IPS-NIHi7 (cell line): ENCODE results near the gene LY6G6D.

Experiments used
- DNase-seq: peaks from one replicate; pipeline ENCODE4 v3.0.0; 2012; ENCODE audit warnings: mixed read lengths; ENCODE audit errors: extremely low spot score

The LY6G6D gene

GRCh38 chr6:31715022-31715958 lies at the start of gene LY6G6D:
TSS of gene LY6G6D (plus strand) at chr6:31715348. CDS start at chr6:31715356, 8 bp downstream.
- DNase-seq, result no peak

DNA sequence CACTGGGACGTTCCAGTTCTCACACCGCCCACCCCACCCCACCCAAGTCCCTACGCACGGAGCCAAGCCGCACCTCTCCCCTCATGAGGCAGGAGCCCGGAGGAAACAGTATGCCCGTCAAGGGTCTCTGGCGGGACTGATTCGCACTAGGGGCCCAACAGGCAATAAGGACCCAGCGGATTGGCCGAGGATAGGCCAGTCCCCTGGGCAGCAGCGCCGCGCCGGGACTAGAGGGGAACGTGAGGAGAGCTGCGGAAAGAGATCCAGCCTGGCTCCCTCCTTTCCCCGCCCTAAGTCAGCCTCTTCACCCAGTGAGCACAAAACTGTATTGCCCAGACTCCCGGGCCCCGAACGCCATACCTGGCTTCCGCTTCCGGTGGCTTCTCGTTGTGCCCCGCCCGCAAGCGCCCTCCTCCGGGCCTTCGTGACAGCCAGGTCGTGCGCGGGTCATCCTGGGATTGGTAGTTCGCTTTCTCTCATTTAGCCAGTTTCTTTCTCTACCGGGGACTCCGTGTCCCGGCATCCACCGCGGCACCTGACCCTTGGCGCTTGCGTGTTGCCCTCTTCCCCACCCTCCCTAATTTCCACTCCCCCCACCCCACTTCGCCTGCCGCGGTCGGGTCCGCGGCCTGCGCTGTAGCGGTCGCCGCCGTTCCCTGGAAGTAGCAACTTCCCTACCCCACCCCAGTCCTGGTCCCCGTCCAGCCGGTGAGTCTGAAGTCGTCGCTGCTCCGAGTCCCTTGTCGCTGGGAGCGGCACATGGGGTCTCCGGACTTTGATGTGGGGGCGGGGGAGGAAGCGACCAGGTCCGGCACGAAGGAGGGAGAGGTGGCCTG lies 49.4 kb upstream of the LY6G6D start, which contains the start of gene CSNK2B:
CSNK2B (plus strand) TSS at position 580 of the 836 bp plus-strand sequence. CDS start 752 bp downstream, outside the sequence.
- peak; percentile 96 for DNase-seq

- DNase-seq, result no peak
Observed at GRCh38 chr6:31666337-31666965, 48.7 kb upstream of the LY6G6D start.

DNA sequence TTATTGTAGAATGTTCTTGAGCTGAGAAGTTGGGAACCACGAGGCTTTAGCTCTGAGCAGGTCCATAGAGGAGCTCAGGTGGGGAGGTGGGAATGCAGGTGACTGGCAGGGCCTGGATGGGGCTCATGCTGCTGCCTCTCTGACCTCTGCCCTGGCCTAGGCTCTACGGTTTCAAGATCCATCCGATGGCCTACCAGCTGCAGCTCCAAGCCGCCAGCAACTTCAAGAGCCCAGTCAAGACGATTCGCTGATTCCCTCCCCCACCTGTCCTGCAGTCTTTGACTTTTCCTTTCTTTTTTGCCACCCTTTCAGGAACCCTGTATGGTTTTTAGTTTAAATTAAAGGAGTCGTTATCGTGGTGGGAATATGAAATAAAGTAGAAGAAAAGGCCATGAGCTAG lies 45.5 kb upstream of the LY6G6D start, which contains the start of gene LY6G5B:
LY6G5B (plus strand) TSS at position 301 of the 400 bp plus-strand sequence. CDS start 975 bp downstream, outside the sequence.
- DNase-seq, result no peak

GRCh38 chr6:31676322-31676903 lies 38.7 kb upstream of the LY6G6D start:
- DNase-seq, result no peak

- DNase-seq, result no peak
Observed at GRCh38 chr6:31676904-31677303, 38.2 kb upstream of the LY6G6D start.

- DNase-seq, result no peak
Observed at GRCh38 chr6:31677955-31678354, 37.2 kb upstream of the LY6G6D start.

DNA sequence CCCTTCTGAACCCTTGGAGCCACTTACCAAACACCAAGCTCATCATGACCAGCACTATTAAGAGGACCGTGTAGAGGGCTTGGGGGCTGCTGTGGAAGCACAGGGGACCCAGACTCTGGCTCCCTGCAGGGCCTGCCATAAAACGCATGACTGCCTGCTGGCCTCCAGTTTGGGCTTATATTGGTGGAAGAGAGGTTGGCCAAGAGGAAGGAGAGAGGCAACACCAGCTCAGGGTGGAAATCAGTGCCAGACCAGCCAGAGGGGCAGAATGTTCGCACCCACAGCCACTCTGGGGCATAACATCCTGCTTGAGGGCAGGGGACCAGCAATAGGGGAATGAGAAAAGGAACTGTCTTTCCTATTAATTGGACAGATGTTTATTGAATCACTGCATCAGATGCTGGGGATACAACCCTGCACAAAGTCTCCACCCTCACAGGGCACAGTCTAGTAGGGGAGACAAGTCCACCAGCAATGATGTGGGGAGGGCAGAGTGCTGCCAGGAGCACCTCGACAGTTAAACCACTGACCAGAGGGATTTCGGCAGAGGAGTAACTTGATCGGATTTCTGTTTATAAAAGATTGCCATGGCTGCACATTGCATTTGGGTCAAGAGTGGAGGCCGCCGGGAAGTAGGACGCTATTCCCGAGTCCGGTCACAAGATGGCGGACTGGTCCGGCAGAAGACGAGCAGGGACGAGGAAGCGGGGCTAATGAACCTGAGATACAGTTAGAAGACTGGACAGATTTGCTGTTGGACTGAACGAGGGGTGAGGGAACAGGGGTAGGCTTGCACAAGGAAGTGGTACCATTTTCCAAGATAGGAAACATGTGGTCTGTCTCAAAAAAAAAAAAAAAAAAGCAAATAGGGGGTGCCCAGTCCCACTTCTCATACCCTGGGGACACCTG lies 34.7 kb upstream of the LY6G6D start, which contains the start of gene LY6G5C:
LY6G5C (minus strand) TSS at position 842 of the 909 bp plus-strand sequence; CDS start at position 148, 694 bp downstream.
- DNase-seq, result peak; percentile 78

- DNase-seq, result peak; percentile 60
Observed at GRCh38 chr6:31681135-31681671, 33.9 kb upstream of the LY6G6D start.

DNA sequence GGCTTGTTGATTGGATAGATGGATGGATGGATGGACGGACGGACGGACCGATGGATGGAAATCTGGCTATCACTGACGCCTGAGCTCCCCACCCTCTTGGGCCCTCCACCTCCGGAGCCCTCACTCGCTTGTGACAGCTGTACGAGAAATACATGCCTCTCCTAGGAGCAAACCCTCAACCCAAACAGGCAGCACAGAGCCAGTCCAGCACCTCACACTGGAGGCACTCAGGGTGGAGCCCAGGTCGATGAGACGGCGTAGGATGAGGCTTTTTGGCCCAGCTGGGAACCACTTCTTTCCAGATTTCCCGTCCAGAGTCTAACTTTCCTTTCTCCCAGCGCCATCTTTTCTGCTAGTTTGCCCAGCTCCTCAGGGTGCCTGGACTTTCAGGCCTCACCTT lies 31.6 kb upstream of the LY6G6D start:
- no peak for DNase-seq

- no peak for DNase-seq
Observed at GRCh38 chr6:31686483-31686882, 28.7 kb upstream of the LY6G6D start.

GRCh38 chr6:31687321-31687720 lies 27.8 kb upstream of the LY6G6D start:
- DNase-seq, result no peak

DNA sequence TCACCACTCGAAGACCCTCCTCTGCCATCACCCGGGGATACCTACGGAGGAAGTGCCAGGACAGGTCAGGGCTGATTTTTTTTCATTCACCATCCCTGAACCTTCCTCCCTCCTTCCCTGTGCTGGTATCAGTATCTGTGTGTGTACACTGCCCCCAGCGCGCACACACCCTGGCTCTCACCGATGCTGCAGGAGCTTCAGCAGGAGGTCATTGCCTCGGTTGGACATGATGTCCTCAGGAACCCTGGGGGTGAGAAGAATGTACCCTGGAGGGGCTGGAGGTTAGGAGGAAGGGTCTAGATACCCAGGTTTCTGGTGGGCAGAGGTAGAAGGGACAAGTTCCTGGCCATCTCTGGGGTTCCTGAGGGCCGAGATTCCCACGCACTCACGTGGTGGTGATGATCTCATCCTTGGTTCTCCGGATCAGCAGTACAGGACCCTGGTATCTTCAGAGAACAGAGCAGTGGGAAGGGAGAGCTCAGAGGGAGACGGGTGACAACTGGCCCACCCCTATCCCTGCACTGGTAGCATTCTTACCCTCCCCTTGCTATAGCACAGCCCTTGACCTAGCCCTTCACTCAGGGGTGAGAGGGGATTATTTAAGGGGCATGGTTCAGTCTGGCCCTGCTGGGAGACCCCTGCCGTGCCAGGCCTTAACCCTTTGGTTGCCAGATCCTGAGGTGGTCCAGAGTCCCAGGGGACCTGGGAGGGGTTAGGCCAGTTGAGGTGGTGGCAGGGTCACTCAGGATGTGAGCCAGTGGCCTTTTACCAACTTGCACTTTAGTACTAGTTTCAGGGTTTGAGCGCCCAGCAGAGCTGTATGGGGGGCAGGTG lies 27.1 kb upstream of the LY6G6D start:
- DNase-seq, result no peak

DNA sequence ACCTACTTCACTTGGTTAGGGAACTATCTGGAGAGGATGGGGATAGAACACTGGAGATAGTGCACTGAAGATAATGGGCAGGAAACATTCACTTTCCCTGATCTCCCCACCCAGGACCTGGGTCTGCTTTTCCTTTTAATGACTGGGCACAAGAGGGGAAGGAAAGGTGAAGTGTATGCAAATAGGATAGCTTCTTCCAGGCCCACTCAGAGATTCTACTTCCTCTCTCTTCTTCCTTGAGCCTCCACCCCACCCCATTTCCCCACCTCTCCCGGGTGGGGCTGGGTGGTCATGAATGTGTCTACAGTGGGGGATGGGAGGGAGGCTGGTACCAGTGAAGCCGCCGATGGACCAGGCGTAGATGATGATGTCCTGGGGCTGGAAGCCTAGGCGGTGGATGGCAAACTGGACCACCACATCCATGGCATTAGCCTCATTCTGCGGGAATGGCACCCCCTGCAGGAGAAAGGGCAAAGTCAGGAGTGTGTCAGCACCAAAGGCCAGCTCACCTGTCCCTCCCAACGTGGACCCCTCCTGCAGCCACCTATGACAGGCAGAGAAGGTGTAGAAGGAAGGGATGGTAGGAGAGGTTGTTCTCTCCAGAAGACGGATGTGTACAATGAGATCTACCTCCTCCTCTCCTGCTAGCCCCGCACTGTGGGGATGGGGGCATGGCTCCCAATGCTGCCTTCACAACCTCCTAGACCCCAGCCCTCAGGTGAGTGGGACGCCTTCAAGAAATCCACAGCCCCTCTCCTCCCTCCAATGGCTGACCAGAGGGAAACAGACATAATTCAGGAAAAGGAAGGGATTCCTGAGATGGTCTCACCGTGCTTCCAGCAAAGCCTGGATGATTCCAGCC lies 25.7 kb upstream of the LY6G6D start:
- peak; percentile 64 for DNase-seq

DNA sequence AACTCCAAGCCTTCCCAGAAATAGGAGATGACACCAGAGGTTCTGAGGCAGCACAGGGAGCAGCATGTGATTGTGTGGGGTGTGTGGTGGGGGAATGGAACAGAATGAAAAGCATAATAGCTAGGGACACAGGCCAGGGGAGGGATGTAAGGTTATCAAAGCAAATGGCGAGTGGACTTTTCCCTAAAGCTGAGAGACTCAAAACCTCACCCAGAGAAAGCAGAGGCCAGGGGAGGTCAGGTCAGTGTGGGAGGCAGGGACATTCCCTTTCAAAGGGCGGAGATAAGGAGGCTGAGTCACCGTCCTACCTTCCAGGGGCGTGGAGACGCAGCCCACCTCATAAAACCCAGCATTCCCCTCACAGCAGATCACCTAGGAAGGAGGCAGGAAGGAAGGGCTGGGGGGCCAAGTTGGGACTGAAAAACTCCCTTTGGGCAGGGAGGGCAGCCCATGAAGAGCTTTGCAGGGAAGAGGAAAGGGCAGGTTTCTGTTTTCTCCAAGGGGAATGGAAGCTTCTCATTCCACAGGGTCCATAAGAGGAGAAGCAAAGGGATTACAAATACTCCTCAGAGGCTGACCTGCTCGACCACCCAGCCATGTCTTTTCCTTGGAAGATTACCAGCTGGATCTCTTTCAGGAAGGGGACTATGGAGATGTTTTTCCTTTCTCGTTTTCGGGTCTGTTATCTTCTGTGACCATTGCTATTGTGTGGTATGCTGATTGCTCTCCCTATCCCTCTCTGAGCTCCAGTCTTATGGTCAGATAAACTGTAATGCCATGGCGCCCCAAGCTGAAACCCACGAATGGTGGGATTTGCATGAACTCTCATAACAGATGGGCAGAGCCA lies 24.7 kb upstream of the LY6G6D start:
- peak; percentile 46 for DNase-seq

DNA sequence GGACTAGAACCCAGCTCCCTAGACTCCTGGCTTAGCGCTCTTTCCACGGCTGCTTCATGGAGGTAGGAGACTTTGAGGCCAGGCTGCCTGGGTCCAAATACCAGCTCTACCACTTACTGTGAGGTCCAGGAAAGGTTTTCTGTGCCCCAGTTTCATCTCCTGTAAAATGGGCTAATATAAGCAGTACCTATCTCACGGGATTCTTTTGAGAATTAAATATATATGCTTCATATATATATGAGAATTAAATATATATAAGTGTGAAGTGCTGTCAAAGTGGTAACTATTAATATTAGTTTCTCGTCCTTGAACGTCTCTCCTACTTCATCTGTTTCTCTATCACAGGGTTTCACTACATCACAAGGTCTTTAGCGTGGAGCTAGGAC lies 24.1 kb upstream of the LY6G6D start:
- DNase-seq, result no peak

GRCh38 chr6:31691564-31692108 lies 23.5 kb upstream of the LY6G6D start:
- DNase-seq, result no peak
